ENCODE results near the gene CLTCL1.
A peak's percentile ranks its signal among the peaks of the same experiment; 100 is the strongest.

The CLTCL1 gene

GRCh38 chr22:19139001-19139356 lies 152.5 kb downstream of the CLTCL1 start:
- H3K27ac ChIP-seq = no peak overlapping the region
- no peak for DNase-seq (ENCODE audit: low read depth, low spot score)

- no peak for DNase-seq (ENCODE audit: low read depth, low spot score)
- no peak overlapping the region for H3K27ac ChIP-seq
Observed at GRCh38 chr22:19138217-19139000, 153.1 kb downstream of the CLTCL1 start.

- H3K27ac ChIP-seq = no peak overlapping the region
- DNase-seq (ENCODE audit: low read depth, low spot score) = no peak
Observed at GRCh38 chr22:19137384-19138216, 153.9 kb downstream of the CLTCL1 start.

- DNase-seq (ENCODE audit: low read depth, low spot score) = no peak
- no peak overlapping the region for H3K27ac ChIP-seq
Observed at GRCh38 chr22:19136915-19137314, 154.6 kb downstream of the CLTCL1 start.

GRCh38 chr22:19134874-19135273 lies 156.6 kb downstream of the CLTCL1 start:
- DNase-seq (ENCODE audit: low read depth, low spot score) = no peak
- no peak overlapping the region for H3K27ac ChIP-seq

GRCh38 chr22:19134176-19134831 lies 157.2 kb downstream of the CLTCL1 start:
- no peak overlapping the region for H3K27ac ChIP-seq
- no peak for DNase-seq (ENCODE audit: low read depth, low spot score)

- H3K27ac ChIP-seq = no peak overlapping the region
Observed at GRCh38 chr22:19133561-19133960, 158.0 kb downstream of the CLTCL1 start.

GRCh38 chr22:19132693-19133400 lies 158.7 kb downstream of the CLTCL1 start:
- H3K27ac ChIP-seq = no peak overlapping the region
- no peak for DNase-seq (ENCODE audit: low read depth, low spot score)

More at GRCh38 chr22:19133561-19133960, 158.0 kb downstream of the CLTCL1 start:
- no peak for DNase-seq (ENCODE audit: low read depth, low spot score)

- no peak for DNase-seq (ENCODE audit: low read depth, low spot score)
- H3K27ac ChIP-seq = no peak overlapping the region
Observed at GRCh38 chr22:19132153-19132552, 159.4 kb downstream of the CLTCL1 start.

GRCh38 chr22:19131685-19132015 lies 159.9 kb downstream of the CLTCL1 start:
- H3K27ac ChIP-seq = no peak overlapping the region
- no peak for DNase-seq (ENCODE audit: low read depth, low spot score)

- peak within 1 kb of the TSS; percentile 54 for H3K27ac ChIP-seq
- DNase-seq (ENCODE audit: low read depth, low spot score) = no peak
Observed at GRCh38 chr22:19130959-19131684, 160.4 kb downstream of the CLTCL1 start, which contains the start of gene TSSK2. Gene TSSK2, plus strand, starts transcription at chr22:19131308. Its CDS starts 92 bp downstream, at chr22:19131400.

- peak overlapping the region; percentile 54 for H3K27ac ChIP-seq
- no peak for DNase-seq (ENCODE audit: low read depth, low spot score)
Observed at GRCh38 chr22:19129871-19130270, 161.6 kb downstream of the CLTCL1 start.
